K562 (cell line): ENCODE measurements around the gene FARP2. TPM values are rescaled to one million over a fixed set of nuclear protein-coding genes. Genes with fewer than 3 reads are reported as not detected.

ENCODE experiments used
- CLOCK ChIP-seq: fragments of 250-450 bp; sonication (Bioruptor Pico); IDR thresholded peaks from 2 replicates; pipeline ENCODE4 v1.4.0; 2020; ENCODE audit warnings: mild to moderate bottlenecking, moderate library complexity, borderline replicate concordance
- ELF1 ChIP-seq: fragments of 200-800 bp; sonication (Bioruptor generic); IDR thresholded peaks from 2 replicates; pipeline ENCODE4 v1.6.1; 2016; ENCODE audit warnings: missing genetic modification characterization, missing compliant biosample characterization
- ETV1 ChIP-seq: fragments of 450-650 bp; conservative IDR thresholded peaks from 2 replicates; pipeline ENCODE4 v1.6.1; 2016; ENCODE audit warnings: missing genetic modification characterization, control low read depth, low read depth, missing compliant biosample characterization
- GMEB1 ChIP-seq: fragments of 250-450 bp; sonication (Bioruptor Pico); IDR thresholded peaks from 2 replicates; pipeline ENCODE4 v1.4.0; 2020; ENCODE audit warnings: mild to moderate bottlenecking
- GTF2E2 ChIP-seq: fragments of 200-800 bp; sonication (Bioruptor generic); IDR thresholded peaks from 2 replicates; pipeline ENCODE4 v1.6.1; 2016; ENCODE audit warnings: missing genetic modification characterization, missing compliant biosample characterization
- KAT8 ChIP-seq: fragments of 450-650 bp; IDR thresholded peaks from 2 replicates; pipeline ENCODE4 v1.6.1; 2016; ENCODE audit warnings: low read depth, mild to moderate bottlenecking
- KDM5B ChIP-seq: fragments of 200-600 bp; sonication (generic); IDR thresholded peaks from 2 replicates; pipeline ENCODE4 v1.6.1; 2012; ENCODE audit warnings: low read depth, mild to moderate bottlenecking, moderate library complexity, low read length, control low read depth, inconsistent platforms; ENCODE audit not compliant: insufficient replicate concordance
- MYC ChIP-seq, 2 experiments: fragments of 250-450 bp in 1 of 2; sonication (Bioruptor Pico) in 1 of 2; IDR thresholded peaks; 2 replicates each; pipeline versions ENCODE4 v1.5.1 to v1.6.1; 2012 to 2021; ENCODE audit warnings: low read depth in 2 of 2, borderline replicate concordance in 1 of 2, improper control_type of control experiment in 1 of 2, low read length in 1 of 2, mild to moderate bottlenecking in 1 of 2, moderate library complexity in 1 of 2
- OTX1 ChIP-seq: fragments of 450-650 bp; formaldehyde crosslinking; IDR thresholded peaks from 2 replicates; pipeline ENCODE4 v1.4.0; 2022; ENCODE audit warnings: mild to moderate bottlenecking
- POLR2B ChIP-seq: fragments of 450-650 bp; IDR thresholded peaks from 2 replicates; pipeline ENCODE4 v1.6.1; 2018; ENCODE audit warnings: low read depth; ENCODE audit not compliant: partially characterized antibody
- TAF9B ChIP-seq: fragments of 450-650 bp; IDR thresholded peaks from 2 replicates; pipeline ENCODE4 v1.6.1; 2018; ENCODE audit warnings: mild to moderate bottlenecking; ENCODE audit not compliant: partially characterized antibody
- TCF7 ChIP-seq: sonication (generic); IDR thresholded peaks from 2 replicates; pipeline ENCODE4 v1.6.1; 2016; ENCODE audit warnings: antibody characterized with exemption, borderline replicate concordance
- TEAD1 ChIP-seq, 2 experiments: fragments of 450-650 bp in 1 of 2; sonication (generic) in 1 of 2; formaldehyde crosslinking; IDR thresholded peaks; 2 replicates each; pipeline versions ENCODE4 v1.4.0 to v1.8.0; 2020 to 2022; ENCODE audit warnings: mild to moderate bottlenecking in 2 of 2, missing genetic modification reagents in 1 of 2
- USF1 ChIP-seq: sonication (generic); formaldehyde crosslinking; IDR thresholded peaks from 2 replicates; pipeline ENCODE4 v1.9.0; 2022; ENCODE audit warnings: mild to moderate bottlenecking, missing genetic modification reagents
- ZNF263 ChIP-seq: sonication (generic); formaldehyde crosslinking; IDR thresholded peaks from 2 replicates; pipeline ENCODE4 v1.8.0; 2022; ENCODE audit warnings: mild to moderate bottlenecking, missing genetic modification reagents, borderline replicate concordance
- ZNF274 ChIP-seq: IDR thresholded peaks from 2 replicates; pipeline ENCODE4 v1.6.1; 2011; ENCODE audit warnings: low read depth, mild to moderate bottlenecking, low read length, moderate library complexity, borderline replicate concordance
- ZNF445 ChIP-seq: fragments of 250-450 bp; sonication (Bioruptor Pico); IDR thresholded peaks from 2 replicates; pipeline ENCODE4 v1.4.0; 2020; ENCODE audit warnings: low read depth, mild to moderate bottlenecking, moderate library complexity
- polyA plus RNA-seq, 8 experiments: library from polyadenylated mRNA; depleted of rRNA in 4 of 8; stranded (reverse) in 5 of 8; unstranded in 3 of 8; fragments of >200 nt; fragmentation: Nextera tagmentation in 2 of 8; fragmentation: Illumina TruSeq in 1 of 8; extraction: Ambion mirVana in 2 of 8; extraction: Trizol in 1 of 8; gene quantifications; 2 replicates each; pipeline versions ENCODE4 v1.2.1 to v1.2.3, GENCODE V29; 2011 to 2014; ENCODE audit warnings: inconsistent platforms in 1 of 8, missing spikeins in 1 of 8
- total RNA-seq, 7 experiments: library from RNA; depleted of rRNA in 6 of 7; stranded (reverse); fragments of >200 nt in 6 of 7; fragmentation: Illumina TruSeq in 2 of 7; extraction: Trizol in 2 of 7; gene quantifications; 2 replicates each; pipeline versions ENCODE4 v1.2.1 to v1.2.3, GENCODE V29; 2011 to 2021; ENCODE audit warnings: low replicate concordance in 1 of 7
- TF ChIP-seq, protein P1 (sequence below): fragments of 450-650 bp; IDR thresholded peaks from 2 replicates; pipeline ENCODE4 v1.6.1; 2016; ENCODE audit warnings: missing biosample characterization, missing genetic modification characterization
- TF ChIP-seq, protein P2 (sequence below): fragments of 450-650 bp; formaldehyde crosslinking; IDR thresholded peaks from 2 replicates; pipeline ENCODE4 v1.4.0; 2020; ENCODE audit warnings: mild to moderate bottlenecking, moderate library complexity

Gene FARP2
- total and polyA plus RNA-seq, 9 of the 15 experiments (the other 6 are each of a cell fraction or from before 2014, with no cell fraction given) = 4.1 to 38.1 (median 21.1) TPM

DNA sequence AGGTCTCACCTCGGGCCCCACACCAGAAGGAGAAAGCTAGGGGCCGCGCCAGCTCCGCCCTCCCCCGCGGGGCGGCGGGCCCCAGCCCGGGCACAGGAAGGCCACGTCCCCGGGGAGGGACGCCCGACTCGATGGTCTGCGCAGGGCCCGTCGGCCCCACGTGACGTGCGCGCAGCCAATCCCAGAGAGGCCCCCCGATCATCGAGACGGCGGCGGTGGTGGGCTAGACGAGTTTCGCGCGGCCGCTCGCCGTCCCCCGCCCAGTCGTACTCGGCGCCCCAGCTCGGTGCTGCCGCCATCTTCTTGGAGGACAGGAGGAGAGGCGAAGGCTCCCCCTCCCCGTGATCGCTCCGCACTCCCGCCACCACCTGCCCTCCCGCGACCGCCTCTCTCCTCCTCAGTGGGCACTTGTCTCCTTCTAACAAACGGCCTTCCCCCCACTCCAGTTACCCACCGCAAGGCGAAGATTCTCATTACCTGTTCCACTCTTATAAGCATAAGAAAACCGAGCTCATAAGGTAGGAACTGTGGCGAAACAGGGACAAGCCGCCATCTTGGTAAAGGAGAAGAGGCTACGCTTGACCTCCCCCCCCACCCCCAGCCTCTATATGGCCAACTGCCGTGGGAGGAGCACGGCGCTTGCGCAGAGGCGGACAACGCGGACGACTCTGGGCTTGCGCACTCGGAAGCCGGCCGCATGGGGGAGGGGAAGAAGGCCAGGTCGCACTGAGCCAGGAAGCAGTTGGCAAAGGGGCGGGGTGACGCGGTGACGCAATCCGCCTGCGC lies 40.8 kb upstream of the FARP2 start, which contains the start of gene HDLBP (continued):
- no peak for TF ChIP-seq CLOCK
- TF ChIP-seq POLR2B = peak; percentile 78
- peak; percentile 95 for TF ChIP-seq TAF9B
- TF ChIP-seq, protein P1, sequence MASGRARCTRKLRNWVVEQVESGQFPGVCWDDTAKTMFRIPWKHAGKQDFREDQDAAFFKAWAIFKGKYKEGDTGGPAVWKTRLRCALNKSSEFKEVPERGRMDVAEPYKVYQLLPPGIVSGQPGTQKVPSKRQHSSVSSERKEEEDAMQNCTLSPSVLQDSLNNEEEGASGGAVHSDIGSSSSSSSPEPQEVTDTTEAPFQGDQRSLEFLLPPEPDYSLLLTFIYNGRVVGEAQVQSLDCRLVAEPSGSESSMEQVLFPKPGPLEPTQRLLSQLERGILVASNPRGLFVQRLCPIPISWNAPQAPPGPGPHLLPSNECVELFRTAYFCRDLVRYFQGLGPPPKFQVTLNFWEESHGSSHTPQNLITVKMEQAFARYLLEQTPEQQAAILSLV (tag) = no peak
- TF ChIP-seq KDM5B = peak; percentile 28
- no peak for TF ChIP-seq ZNF445 (CRISPR knock-in tag)
- TF ChIP-seq ZNF274 = no peak
- peak; percentile 77 for TF ChIP-seq ELF1
- no peak for TF ChIP-seq KAT8
- no peak for TF ChIP-seq ETV1 (tag)
- TF ChIP-seq TCF7 = no peak
- peak; percentile 98 for TF ChIP-seq USF1
- TF ChIP-seq GMEB1 (CRISPR knock-in tag) = peak; percentile 89
- TF ChIP-seq, protein P2, sequence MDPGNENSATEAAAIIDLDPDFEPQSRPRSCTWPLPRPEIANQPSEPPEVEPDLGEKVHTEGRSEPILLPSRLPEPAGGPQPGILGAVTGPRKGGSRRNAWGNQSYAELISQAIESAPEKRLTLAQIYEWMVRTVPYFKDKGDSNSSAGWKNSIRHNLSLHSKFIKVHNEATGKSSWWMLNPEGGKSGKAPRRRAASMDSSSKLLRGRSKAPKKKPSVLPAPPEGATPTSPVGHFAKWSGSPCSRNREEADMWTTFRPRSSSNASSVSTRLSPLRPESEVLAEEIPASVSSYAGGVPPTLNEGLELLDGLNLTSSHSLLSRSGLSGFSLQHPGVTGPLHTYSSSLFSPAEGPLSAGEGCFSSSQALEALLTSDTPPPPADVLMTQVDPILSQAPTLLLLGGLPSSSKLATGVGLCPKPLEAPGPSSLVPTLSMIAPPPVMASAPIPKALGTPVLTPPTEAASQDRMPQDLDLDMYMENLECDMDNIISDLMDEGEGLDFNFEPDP (CRISPR knock-in tag) = no peak
- TF ChIP-seq MYC (IDR thresholded peaks at IDR 0.05; ENCODE audit: low read depth, low read length) = peak; percentile 26
- peak; percentile 62; the same call in 1 of the 2 replicates for TF ChIP-seq MYC (CRISPR knock-in tag; IDR thresholded peaks at IDR 0.05; ENCODE audit: borderline replicate concordance, low read depth)
- TF ChIP-seq OTX1 (CRISPR knock-in tag) = peak; percentile 62; the same call in 1 of the 2 replicates
- TF ChIP-seq GTF2E2 (tag) = peak; percentile 65; the same call in 1 of the 2 replicates
- no peak; a peak in 2 of 4 replicates for TF ChIP-seq TEAD1 (CRISPR knock-in tag; IDR thresholded peaks at IDR 0.05)
- TF ChIP-seq ZNF263 (CRISPR knock-in tag) = no peak; the same call in 1 of the 2 replicates
